Measurements from ENCODE around the gene USP40. TPM values are rescaled to one million over a fixed set of nuclear protein-coding genes. Genes with fewer than 3 reads are reported as not detected.

USP40 gene
- total RNA-seq, 1 donor from 2014 or later, result 47.6 TPM

GRCh38 chr2:233429175-233429897 lies 137.2 kb downstream of the USP40 start:
- DNase-seq, result peak; percentile 40
- Histone ChIP-seq H3K27ac (no peak overlapping the region), H3K4me3 (no peak overlapping the region), H3K36me3 (no peaks in the 10 kb centered on the region), H3K9me3 (no peaks in the 10 kb centered on the region), H3K27me3 (no peaks in the 10 kb centered on the region), H3K4me1 (no peaks in the 10 kb centered on the region)
- TF ChIP-seq CTCF (IDR thresholded peaks at IDR 0.05), result no peak
- peak; percentile 27 for ATAC-seq
- intact Hi-C loops (cut with DNase I), result no loop called here

- no peak for TF ChIP-seq CTCF (IDR thresholded peaks at IDR 0.05)
- intact Hi-C loops (cut with DNase I), result no loop called here
- ATAC-seq, result no peak
- Histone ChIP-seq H3K27ac (no peak overlapping the region), H3K27me3 (no peaks in the 10 kb centered on the region), H3K36me3 (no peaks in the 10 kb centered on the region), H3K9me3 (no peaks in the 10 kb centered on the region), H3K4me3 (no peak overlapping the region), H3K4me1 (peaks cover 3% of the 10 kb centered on the region)
- DNase-seq, result peak; percentile 3
Observed at GRCh38 chr2:233428438-233428837, 138.1 kb downstream of the USP40 start.

- DNase-seq, result peak; percentile 37
- Histone ChIP-seq H3K4me1 (peaks cover 3% of the 10 kb centered on the region), H3K4me3 (no peak overlapping the region), H3K36me3 (no peaks in the 10 kb centered on the region), H3K27me3 (no peaks in the 10 kb centered on the region), H3K27ac (no peak overlapping the region), H3K9me3 (no peaks in the 10 kb centered on the region)
- no peak for TF ChIP-seq CTCF (IDR thresholded peaks at IDR 0.05)
- intact Hi-C loops (cut with DNase I), result no loop called here
- ATAC-seq, result no peak
Observed at GRCh38 chr2:233428008-233428407, 138.6 kb downstream of the USP40 start.

GRCh38 chr2:233426619-233427342 lies 139.8 kb downstream of the USP40 start:
- Histone ChIP-seq H3K27ac (no peak overlapping the region), H3K36me3 (no peaks in the 10 kb centered on the region), H3K4me1 (peaks cover 8% of the 10 kb centered on the region), H3K4me3 (no peak overlapping the region), H3K9me3 (no peaks in the 10 kb centered on the region), H3K27me3 (no peaks in the 10 kb centered on the region)
- TF ChIP-seq CTCF (IDR thresholded peaks at IDR 0.05), result no peak
- no peak for DNase-seq
- intact Hi-C loops (cut with DNase I), result no loop called here
- no peak for ATAC-seq

Other genes starting within 250 kb of the USP40 start
- gene DGKD, start 212.3 kb downstream of the USP40 start, total RNA-seq, result 86.7 TPM
- not detected for gene UGT1A8, start 50.9 kb upstream of the USP40 start, total RNA-seq
- gene UGT1A10, start 69.7 kb upstream of the USP40 start, total RNA-seq, result not detected
- not detected for gene UGT1A9, start 105.1 kb upstream of the USP40 start, total RNA-seq
- gene UGT1A7, start 115.1 kb upstream of the USP40 start, total RNA-seq, result not detected
- gene UGT1A6, start 126.1 kb upstream of the USP40 start, total RNA-seq, result 3.2 TPM
- not detected for gene UGT1A5, start 146.1 kb upstream of the USP40 start, total RNA-seq
- gene UGT1A4, start 152.0 kb upstream of the USP40 start, total RNA-seq, result not detected
- gene UGT1A3, start 162.3 kb upstream of the USP40 start, total RNA-seq, result not detected
- gene UGT1A1, start 193.5 kb upstream of the USP40 start, total RNA-seq, result not detected
- not detected for gene MROH2A, start 211.5 kb upstream of the USP40 start, total RNA-seq

All from upper lobe of right lung (tissue), 1 donor.